H1 (cell line): ENCODE measurements around the gene TP73. TPM values are rescaled to one million over a fixed set of nuclear protein-coding genes. Genes with fewer than 3 reads are reported as not detected.

ENCODE experiments used
- CTCF ChIA-PET: fragments of 300-600 bp; sonication (Branson Sonifier 250); formaldehyde crosslinking; loops from one replicate; lab custom pipeline; 2021; ENCODE audit not compliant: partially characterized antibody; lab: Charles Lee
- POLR2A ChIA-PET: fragments of 300-600 bp; sonication (Branson Sonifier 250); formaldehyde crosslinking; loops from one replicate; lab custom pipeline; 2021; ENCODE audit warnings: inconsistent platforms; ENCODE audit not compliant: partially characterized antibody; lab: Charles Lee
- DNase-seq, 2 experiments: peaks; one replicate each; pipeline versions ENCODE4 v3.0.0 to v3.0.0-alpha.2; 2010 to 2022; ENCODE audit warnings: low spot score in 2 of 2, low read depth in 1 of 2, mixed read lengths in 1 of 2
- FAIRE-seq: peaks from 2 replicates; lab custom pipeline; 2011; peaks lifted over from hg19 to GRCh38; lab: Jason Lieb, UNC
- H2AFZ ChIP-seq: 2 replicates; pipeline ENCODE4 v1.8.1; 2012; ENCODE audit warnings: low read length, inconsistent platforms
- H2AK5ac ChIP-seq: 2 replicates; pipeline ENCODE4 v1.6.1; 2013; ENCODE audit warnings: low read depth, low read length
- H2BK120ac ChIP-seq: replicated peaks from 2 replicates; pipeline ENCODE3; 2013; ENCODE audit warnings: low read depth, low read length, inconsistent platforms
- H2BK12ac ChIP-seq: 2 replicates; pipeline ENCODE4 v1.6.1; 2013; ENCODE audit warnings: low read depth, low read length
- H2BK15ac ChIP-seq: 2 replicates; pipeline ENCODE4 v1.6.1; 2013; ENCODE audit warnings: low read length
- H2BK20ac ChIP-seq: 2 replicates; pipeline ENCODE4 v1.6.1; 2013; ENCODE audit warnings: low read length
- H2BK5ac ChIP-seq: 2 replicates; pipeline ENCODE4 v1.6.1; 2013; ENCODE audit warnings: low read depth, low read length
- H3K14ac ChIP-seq: 2 replicates; pipeline ENCODE4 v1.6.1; 2013; ENCODE audit warnings: inconsistent platforms; ENCODE audit not compliant: insufficient read length
- H3K18ac ChIP-seq: 2 replicates; pipeline ENCODE4 v1.6.1; 2013; ENCODE audit warnings: low read length; ENCODE audit errors: extremely low read depth
- H3K23ac ChIP-seq: 2 replicates; pipeline ENCODE4 v1.6.1; 2013; ENCODE audit warnings: inconsistent platforms; ENCODE audit not compliant: insufficient read length
- H3K23me2 ChIP-seq: 2 replicates; pipeline ENCODE4 v1.6.1; 2013; ENCODE audit warnings: low read depth, low read length
- H3K27ac ChIP-seq: 2 replicates; pipeline ENCODE4 v1.6.1; 2011; ENCODE audit warnings: low read depth, low read length, inconsistent platforms
- H3K27me3 ChIP-seq, 4 experiments: replicated peaks in 1 of 4; 1 replicate in 1 of 4; 2 replicates in 3 of 4; pipeline versions ENCODE4 v1.6.1 to v1.8.1; 2011 to 2013; ENCODE audit warnings: low read length in 3 of 4, mild to moderate bottlenecking in 3 of 4, inconsistent platforms in 2 of 4, mixed read lengths in 2 of 4, moderate library complexity in 1 of 4; ENCODE audit not compliant: control insufficient read depth in 3 of 4, insufficient read depth in 3 of 4; ENCODE audit errors: extremely low read depth in 1 of 4
- H3K36me3 ChIP-seq, 4 experiments: 2 replicates each; pipeline versions ENCODE4 v1.6.1 to v1.8.1; 2011 to 2013; ENCODE audit warnings: mild to moderate bottlenecking in 4 of 4, low read length in 3 of 4, moderate library complexity in 2 of 4, control low read depth in 1 of 4, inconsistent platforms in 1 of 4; ENCODE audit not compliant: insufficient read depth in 4 of 4, control insufficient read depth in 2 of 4
- H3K4ac ChIP-seq: replicated peaks from 2 replicates; pipeline ENCODE3; 2013; ENCODE audit warnings: low read length, low read depth, mixed read lengths, inconsistent platforms; ENCODE audit not compliant: insufficient read length
- H3K4me1 ChIP-seq, 4 experiments: replicated peaks in 1 of 4; 1 replicate in 1 of 4; 2 replicates in 3 of 4; pipeline versions ENCODE4 v1.6.1 to v1.8.1; 2011 to 2013; ENCODE audit warnings: low read length in 3 of 4, inconsistent platforms in 2 of 4, mixed read lengths in 1 of 4; ENCODE audit not compliant: insufficient read depth in 4 of 4, control insufficient read depth in 3 of 4
- H3K4me2 ChIP-seq, 2 experiments: 2 replicates each; pipeline versions ENCODE4 v1.6.1 to v1.8.1; 2011 to 2013; ENCODE audit warnings: low read depth in 2 of 2, low read length in 2 of 2, control low read depth in 1 of 2, inconsistent platforms in 1 of 2, mild to moderate bottlenecking in 1 of 2; ENCODE audit not compliant: insufficient read depth in 1 of 2
- H3K4me3 ChIP-seq, 4 experiments: fragments of 200-600, 300-600 bp in 1 of 4; sonication (generic), shearing (Covaris generic), sonication (Bioruptor Twin) in 1 of 4; 2 replicates each; pipeline versions ENCODE4 v1.5.1 to v1.8.1; 2011 to 2016; ENCODE audit warnings: low read length in 4 of 4, low read depth in 3 of 4, control low read depth in 2 of 4, inconsistent platforms in 2 of 4, mild to moderate bottlenecking in 2 of 4, mixed read lengths in 1 of 4, moderate library complexity in 1 of 4; ENCODE audit not compliant: insufficient read depth in 2 of 4; ENCODE audit errors: extremely low read depth in 1 of 4
- H3K56ac ChIP-seq: replicated peaks from 2 replicates; pipeline ENCODE3; 2013; ENCODE audit warnings: low read depth, mild to moderate bottlenecking, mixed read lengths, low read length, inconsistent platforms; ENCODE audit not compliant: insufficient read length
- H3K79me1 ChIP-seq: 2 replicates; pipeline ENCODE4 v1.6.1; 2013; ENCODE audit warnings: low read depth, low read length, control low read depth
- H3K79me2 ChIP-seq, 2 experiments: 2 replicates each; pipeline versions ENCODE4 v1.6.1 to v1.8.1; 2012 to 2013; ENCODE audit warnings: low read length in 2 of 2, mild to moderate bottlenecking in 2 of 2, inconsistent platforms in 1 of 2; ENCODE audit not compliant: insufficient read depth in 2 of 2, control insufficient read depth in 1 of 2
- H3K9ac ChIP-seq, 4 experiments: replicated peaks in 1 of 4; 1 replicate in 1 of 4; 2 replicates in 3 of 4; pipeline versions ENCODE4 v1.6.1 to v1.8.1; 2011 to 2013; ENCODE audit warnings: low read depth in 3 of 4, low read length in 3 of 4, control low read depth in 2 of 4, mild to moderate bottlenecking in 2 of 4, moderate library complexity in 2 of 4, inconsistent platforms in 1 of 4; ENCODE audit errors: extremely low read depth in 1 of 4
- H3K9me3 ChIP-seq, 2 experiments: 2 replicates each; pipeline versions ENCODE4 v1.6.1 to v1.8.1; 2012 to 2013; ENCODE audit warnings: mild to moderate bottlenecking in 2 of 2, moderate library complexity in 2 of 2, control low read depth in 1 of 2, inconsistent platforms in 1 of 2, low read depth in 1 of 2, low read length in 1 of 2, mixed read lengths in 1 of 2; ENCODE audit not compliant: insufficient read depth in 2 of 2
- H4K20me1 ChIP-seq, 2 experiments: replicated peaks in 1 of 2; 2 replicates each; pipeline versions ENCODE3 to v1.8.1; 2011 to 2013; ENCODE audit warnings: inconsistent platforms in 2 of 2, low read length in 2 of 2, mild to moderate bottlenecking in 1 of 2; ENCODE audit not compliant: insufficient read depth in 2 of 2, control insufficient read depth in 1 of 2
- H4K5ac ChIP-seq: 2 replicates; pipeline ENCODE4 v1.6.1; 2013; ENCODE audit warnings: low read length, low read depth, mixed read lengths, inconsistent platforms; ENCODE audit not compliant: insufficient read length
- H4K8ac ChIP-seq: 2 replicates; pipeline ENCODE4 v1.8.0; 2013; ENCODE audit warnings: mild to moderate bottlenecking, moderate library complexity, low read length, inconsistent platforms; ENCODE audit not compliant: insufficient read depth; ENCODE audit errors: extremely low read depth
- H4K91ac ChIP-seq: replicated peaks from 2 replicates; pipeline ENCODE3; 2013; ENCODE audit warnings: low read length, mixed read lengths, inconsistent platforms; ENCODE audit not compliant: insufficient read length
- EZH2 ChIP-seq: fragments of 200-600 bp; sonication (generic); IDR thresholded peaks from 2 replicates; pipeline ENCODE4 v1.7.1; 2012; ENCODE audit warnings: low read depth, mild to moderate bottlenecking, moderate library complexity, low read length, inconsistent platforms; ENCODE audit not compliant: severe bottlenecking
- POLR2AphosphoS5 ChIP-seq: IDR thresholded peaks from 2 replicates; pipeline ENCODE4 v1.6.1; 2011; ENCODE audit warnings: low read depth, low read length
- WGBS, 2 experiments: shearing (Covaris generic) in 1 of 2; methylation state at CpG; one replicate each; pipeline versions ENCODE4 v1.1.6 to v1.1.7; 2013 to 2015; ENCODE audit warnings: low lambda C conversion rate in 2 of 2, mixed read lengths in 2 of 2, inconsistent platforms in 1 of 2, low coverage in 1 of 2, missing lambda C conversion rate in 1 of 2; ENCODE audit not compliant: insufficient replicate concordance in 2 of 2, insufficient coverage in 1 of 2, insufficient read length in 1 of 2; ENCODE audit errors: extremely low coverage in 1 of 2, missing lambda C conversion rate in 1 of 2; 5-methylcytosine and 5-hydroxymethylcytosine counted together
- polyA plus RNA-seq, 7 experiments: library from polyadenylated mRNA; depleted of rRNA in 3 of 7; stranded (reverse) in 5 of 7; unstranded in 2 of 7; fragments of >200 nt in 5 of 7; fragments of 200-250 nt in 2 of 7; gene quantifications; 1 replicate in 5 of 7; 2 replicates in 1 of 7; 4 replicates in 1 of 7; pipeline versions ENCODE4 v1.2.1 to v1.2.3, GENCODE V29; 2011 to 2013; ENCODE audit warnings: missing spikeins in 2 of 7, mixed read lengths in 2 of 7
- total RNA-seq: library from RNA; stranded (reverse); fragmentation: NEBNext Ultra II Directional; extraction: Animal tissue kit (Norgen Biotek cat#: 25700); gene quantifications from 2 replicates; pipeline ENCODE4 v1.2.1, GENCODE V29; 2021
- TF ChIP-seq, protein P1 (sequence below): IDR thresholded peaks from 2 replicates; pipeline ENCODE4 v1.6.1; 2011; ENCODE audit warnings: low read depth, mild to moderate bottlenecking, low read length; ENCODE audit not compliant: insufficient read depth
- TF ChIP-seq, protein P2 (sequence below): IDR thresholded peaks from 2 replicates; pipeline ENCODE4 v1.6.1; 2012; ENCODE audit warnings: inconsistent platforms

Gene TP73
- total and polyA plus RNA-seq, 2 of the 8 experiments (the other 6 are each of a cell fraction or from before 2014, with no cell fraction given) = 2.6 to 3.1 TPM

DNA sequence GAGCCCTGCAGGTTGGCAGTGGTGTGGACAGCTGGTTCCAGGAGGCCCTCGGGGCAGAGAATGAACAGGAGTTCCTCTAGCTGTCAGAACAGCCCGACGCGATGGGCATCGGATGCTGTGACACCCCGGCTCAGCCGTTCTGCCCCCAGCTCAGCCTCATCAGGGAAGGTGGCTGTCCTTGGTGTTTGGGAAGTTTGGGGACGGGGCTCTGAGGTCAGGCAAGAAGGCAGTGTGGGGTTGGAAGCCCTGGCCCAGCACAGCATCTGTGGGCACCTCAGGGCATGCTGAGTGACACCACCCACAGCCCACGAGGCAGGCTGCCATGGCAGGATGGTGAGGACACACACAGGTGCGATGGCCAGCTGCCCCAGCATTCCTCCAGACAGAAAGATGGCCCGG is 59.1 kb downstream of the TP73 start:
- no peak overlapping the region for H3K23ac ChIP-seq
- no peaks in the 10 kb centered on the region for H3K36me3 ChIP-seq
- peaks cover 0 to 17% (median 7%) of the 10 kb centered on the region in 4 experiments; a peak in 4 of 7 replicates for H3K27me3 ChIP-seq
- DNase-seq (no peak), FAIRE-seq (no peak)
- no peak overlapping the region for H2BK120ac ChIP-seq
- H3K4me1 ChIP-seq = peaks cover 4 to 32% (median 27%) of the 10 kb centered on the region in 4 experiments
- no peak overlapping the region; the same call in 1 of the 2 replicates for H2BK12ac ChIP-seq
- no peak overlapping the region for H2BK15ac ChIP-seq
- no peak overlapping the region; the same call in 1 of the 2 replicates for H3K18ac ChIP-seq
- H2AFZ ChIP-seq = no peak overlapping the region
- H3K14ac ChIP-seq = no peak overlapping the region
- no peak overlapping the region for H2AK5ac ChIP-seq
- H3K4me3 ChIP-seq = no peak overlapping the region
- no peak overlapping the region for H4K5ac ChIP-seq
- H3K4me2 ChIP-seq = no peak overlapping the region
- no peaks in the 10 kb centered on the region; the same call in 1 of the 2 replicates for H3K79me1 ChIP-seq
- H3K56ac ChIP-seq = no peak overlapping the region
- POLR2A ChIA-PET = interaction anchor here (1.8 kb wide), 1 partner anchor 55 kb away, joined by 4 read pairs; no protein-coding TSS in a partner anchor
- CTCF ChIA-PET = interaction anchor here (0.7 to 6.3 kb wide), 7 partner anchors 8 to 29 kb away, joined by 3 to 49 read pairs (median 5); no protein-coding TSS in a partner anchor
- peaks cover 6 to 19% of the 10 kb centered on the region in 2 experiments for H4K20me1 ChIP-seq
- H4K8ac ChIP-seq = no peak overlapping the region
- 83% methylated on average over 11 of the region's 11 CpGs; no CpG with 5 or more reads in 1 of the 2 experiments for WGBS, 2 experiments
- H3K4ac ChIP-seq = peak overlapping the region; percentile 32
- no peaks in the 10 kb centered on the region for H3K79me2 ChIP-seq
- no peaks in the 10 kb centered on the region for H3K9me3 ChIP-seq
- H2BK20ac ChIP-seq = no peak overlapping the region
- no peak overlapping the region for H3K27ac ChIP-seq
- H3K9ac ChIP-seq = no peak overlapping the region; a peak in 1 of 7 replicates
- H3K23me2 ChIP-seq = no peaks in the 10 kb centered on the region; the same call in 1 of the 2 replicates
- no peak overlapping the region for H2BK5ac ChIP-seq
- H4K91ac ChIP-seq = no peak overlapping the region
- TF ChIP-seq EZH2 (no peak), POLR2AphosphoS5 (no peak)
- TF ChIP-seq, protein P1, sequence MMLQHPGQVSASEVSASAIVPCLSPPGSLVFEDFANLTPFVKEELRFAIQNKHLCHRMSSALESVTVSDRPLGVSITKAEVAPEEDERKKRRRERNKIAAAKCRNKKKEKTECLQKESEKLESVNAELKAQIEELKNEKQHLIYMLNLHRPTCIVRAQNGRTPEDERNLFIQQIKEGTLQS = no peak
- TF ChIP-seq, protein P2, sequence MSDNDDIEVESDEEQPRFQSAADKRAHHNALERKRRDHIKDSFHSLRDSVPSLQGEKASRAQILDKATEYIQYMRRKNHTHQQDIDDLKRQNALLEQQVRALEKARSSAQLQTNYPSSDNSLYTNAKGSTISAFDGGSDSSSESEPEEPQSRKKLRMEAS = no peak
- TF ChIP-seq, all 59 proteins: peak for 0
